Right ventricle myocardium inferior (tissue), 1 donor: ENCODE measurements around the gene UACA. TPM values are rescaled to one million over a fixed set of nuclear protein-coding genes. Genes with fewer than 3 reads are reported as not detected.
"Not testable (repeated sequence)": the region's sequence is repeated elsewhere in the genome, so short reads cannot be mapped to it uniquely, and the experiment has no call there.

Experiments used
- ATAC-seq: fragments of 200-7000 bp; cut with Tn5 transposase; one replicate; pipeline ENCODE4 v1.9.1; 2020; ENCODE audit warnings: mild to moderate bottlenecking, moderate library complexity
- DNase-seq: peaks from one replicate; pipeline ENCODE4 v3.0.0; 2021; ENCODE audit errors: missing footprints
- intact Hi-C: fragments of 100-400 bp; cut with DNase I; formaldehyde crosslinking; loops from one replicate; pipeline ENCODE4 v1.11.0; 2022
- total RNA-seq: library from RNA; stranded (reverse); fragmentation: NEBNext Ultra II Directional; extraction: Animal tissue kit (Norgen Biotek cat#: 25700); gene quantifications from one replicate; pipeline ENCODE4 v1.2.1, GENCODE V29; 2021
- donor health status: DM: no; HTN: yes; CAD: no; lungs with severe emphysema.

The UACA gene
- total RNA-seq, 1 donor from 2014 or later = 25.8 TPM

DNA sequence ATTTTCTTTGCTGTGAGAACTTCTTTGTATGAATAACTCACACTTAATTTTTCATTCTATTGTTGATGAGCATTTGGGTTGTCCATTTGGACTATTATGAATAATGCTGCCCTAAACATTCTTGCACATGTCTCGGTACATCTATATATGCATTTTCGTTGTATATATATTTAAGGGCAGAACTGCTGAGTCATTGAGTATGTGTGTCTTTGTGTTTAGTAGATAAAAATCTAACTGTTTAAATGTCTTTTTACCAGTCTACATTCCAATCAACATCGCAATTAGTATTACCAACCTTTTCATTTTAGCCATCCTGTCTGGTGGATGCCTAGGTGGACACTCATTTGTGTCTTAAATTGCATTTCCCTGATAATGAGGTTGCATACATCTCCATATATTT, 144.4 kb downstream of the UACA start:
- intact Hi-C loops = no loop called here
- no peak for DNase-seq
- ATAC-seq = no peak

DNA sequence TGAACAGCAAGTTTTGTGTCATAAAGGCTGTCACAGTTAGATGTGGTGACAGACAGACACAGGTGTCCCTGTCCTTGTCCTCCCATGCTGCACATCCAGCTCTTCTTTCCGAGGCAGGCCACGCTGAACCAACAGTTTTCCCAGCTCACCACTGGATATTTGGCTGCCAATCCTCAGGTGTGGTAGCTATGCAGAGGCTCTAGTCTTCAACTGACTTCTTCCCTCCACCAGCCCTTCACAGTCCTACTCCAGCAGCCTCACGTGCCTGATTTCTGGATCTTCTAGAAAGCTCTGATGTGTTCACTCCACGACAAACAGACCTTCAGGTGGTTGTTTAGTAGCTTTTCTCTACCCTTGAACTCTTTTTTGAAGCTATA, 145.5 kb downstream of the UACA start:
- intact Hi-C loops = no loop called here
- DNase-seq (no peak), ATAC-seq (no peak)

DNA sequence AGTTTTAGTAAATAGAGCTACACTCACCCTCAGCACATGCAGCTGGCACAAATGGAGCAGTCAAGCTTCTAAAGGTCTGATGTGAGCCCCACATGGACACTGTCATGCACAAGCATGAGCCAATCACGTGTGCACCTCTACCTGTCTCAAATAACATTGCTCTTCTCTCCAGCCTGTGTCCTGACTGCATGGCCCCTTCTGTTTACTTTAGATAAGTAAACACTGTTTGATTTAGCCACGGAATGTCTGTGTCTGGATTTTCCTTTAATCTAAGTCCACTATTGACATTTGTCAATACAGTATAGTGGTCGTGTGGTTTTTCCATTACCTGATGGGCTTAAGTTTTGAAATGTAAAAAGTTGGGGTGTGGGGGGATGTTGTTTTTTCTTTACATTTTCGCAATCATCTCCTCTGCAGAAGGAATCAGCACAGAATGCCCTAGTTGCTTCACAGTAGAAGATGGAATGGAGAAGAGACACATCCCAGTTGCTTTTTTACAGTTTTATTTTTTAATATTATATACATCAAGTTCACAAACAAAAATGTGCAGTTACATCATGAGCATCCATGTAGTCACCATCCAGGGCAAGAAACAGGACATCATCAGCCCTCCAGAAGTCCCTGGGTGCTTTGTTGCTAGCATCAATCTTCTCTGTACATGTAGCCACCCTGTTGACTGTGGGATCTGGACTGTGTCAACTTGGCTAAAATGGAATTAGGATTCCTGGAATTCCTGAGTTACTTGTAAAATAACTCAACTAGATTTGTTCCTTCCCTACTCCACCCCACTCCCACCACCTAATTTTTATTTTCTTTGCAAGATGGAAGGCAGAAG, 146.1 kb downstream of the UACA start:
- DNase-seq (no peak), ATAC-seq (no peak)
- intact Hi-C loops = no loop called here

DNA sequence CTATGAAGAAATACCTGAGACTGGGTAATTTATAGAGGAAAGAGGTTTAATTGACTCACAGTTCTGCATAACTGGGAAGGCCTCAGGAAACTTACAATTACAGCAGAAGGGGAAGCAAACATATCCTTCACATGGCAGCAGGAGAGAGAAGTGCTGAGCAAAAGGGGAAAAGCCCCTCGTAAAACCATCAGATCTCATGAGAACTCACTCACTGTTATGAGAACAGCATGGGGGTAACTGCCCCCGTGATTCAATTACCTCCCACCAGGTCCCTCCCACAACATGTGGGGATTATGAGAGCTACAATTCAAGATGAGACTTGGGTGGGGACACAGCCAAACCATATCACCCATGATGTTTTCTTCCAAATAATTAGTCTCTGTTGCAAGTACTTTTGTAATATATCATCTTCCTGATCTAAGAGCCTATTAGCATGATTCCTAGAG, 147.0 kb downstream of the UACA start:
- intact Hi-C loops, ATAC-seq, DNase-seq: not testable (repeated sequence)

DNA sequence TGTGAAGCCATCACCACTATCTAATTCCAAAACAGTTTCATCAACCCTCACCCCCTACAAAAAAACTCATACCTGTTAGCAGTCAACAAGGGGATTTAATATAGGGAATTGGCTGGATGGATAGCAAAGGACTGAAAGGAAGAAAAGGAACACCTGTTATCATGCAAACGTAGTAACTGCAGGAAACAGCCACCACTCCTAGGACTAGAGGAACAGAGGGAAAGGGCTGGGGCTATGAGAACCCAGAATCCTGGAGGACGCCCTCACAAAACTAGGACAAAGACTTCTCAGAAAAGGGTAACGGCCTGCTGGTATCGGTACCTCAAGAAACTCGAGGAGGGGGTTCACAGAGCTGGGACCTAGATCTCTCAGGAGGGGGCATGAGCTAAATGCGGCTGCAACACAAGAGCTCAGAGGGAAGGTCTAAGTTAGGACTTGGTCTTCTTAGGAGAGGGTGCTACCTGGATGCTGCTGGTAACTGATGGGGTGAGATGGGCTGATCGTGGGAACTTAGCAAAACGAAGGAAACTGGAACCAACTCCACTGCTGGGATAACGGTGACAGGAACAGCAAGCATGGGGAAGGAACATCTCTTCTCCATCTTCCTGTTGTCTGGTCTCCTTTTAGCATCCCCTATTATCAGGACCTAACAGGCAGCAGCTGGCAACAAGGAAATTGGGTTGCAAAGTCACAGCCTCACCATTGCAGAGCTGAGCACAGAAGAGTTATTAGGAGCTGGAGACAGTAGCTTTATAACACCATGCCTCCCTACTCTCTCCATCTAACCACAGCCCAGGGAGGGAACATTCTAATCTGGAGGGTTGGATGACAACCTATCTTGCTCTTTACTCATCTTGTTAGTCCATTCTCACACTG, 147.7 kb downstream of the UACA start:
- intact Hi-C loops = no loop called here
- ATAC-seq (no peak), DNase-seq (no peak)

DNA sequence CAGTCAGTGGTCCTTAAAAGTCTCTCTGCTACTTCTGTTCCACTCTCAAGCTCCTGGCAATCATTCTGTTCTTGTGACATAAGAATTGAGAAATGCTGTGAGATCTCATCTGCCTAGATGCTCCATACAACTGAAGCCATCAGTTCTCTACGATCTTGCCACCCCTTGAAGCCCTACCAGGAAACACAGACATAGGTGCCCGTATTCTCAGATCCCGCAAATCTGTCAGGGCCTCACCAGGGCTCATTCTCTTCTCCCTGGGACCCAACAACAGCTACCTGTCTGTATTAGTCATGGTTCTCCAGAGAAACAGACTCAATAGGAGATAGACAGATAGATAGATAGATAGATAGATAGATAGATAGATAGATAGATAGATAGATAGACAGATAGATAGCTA, 149.1 kb downstream of the UACA start:
- intact Hi-C loops = no loop called here
- DNase-seq = no peak
- no peak for ATAC-seq

DNA sequence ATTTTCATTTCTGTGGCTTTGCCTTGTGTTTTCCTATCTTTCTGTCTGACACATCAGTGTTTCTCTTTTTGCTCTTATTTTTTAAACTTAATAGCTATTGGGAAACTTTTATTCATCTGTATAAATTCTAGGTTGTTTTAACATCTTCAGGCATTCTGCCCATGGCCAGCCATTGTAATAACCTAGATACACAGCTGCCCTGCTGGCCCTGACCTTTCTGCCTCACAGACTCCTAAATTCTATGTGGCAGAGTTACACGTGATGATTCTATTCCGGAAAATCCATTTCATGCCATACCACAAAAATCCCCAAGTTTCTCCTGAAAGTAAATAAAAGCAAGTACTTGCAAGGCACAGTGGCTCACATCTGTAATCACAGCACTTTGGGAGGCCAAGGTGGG, 150.1 kb downstream of the UACA start:
- no peak for ATAC-seq
- DNase-seq = no peak
- intact Hi-C loops = no loop called here

DNA sequence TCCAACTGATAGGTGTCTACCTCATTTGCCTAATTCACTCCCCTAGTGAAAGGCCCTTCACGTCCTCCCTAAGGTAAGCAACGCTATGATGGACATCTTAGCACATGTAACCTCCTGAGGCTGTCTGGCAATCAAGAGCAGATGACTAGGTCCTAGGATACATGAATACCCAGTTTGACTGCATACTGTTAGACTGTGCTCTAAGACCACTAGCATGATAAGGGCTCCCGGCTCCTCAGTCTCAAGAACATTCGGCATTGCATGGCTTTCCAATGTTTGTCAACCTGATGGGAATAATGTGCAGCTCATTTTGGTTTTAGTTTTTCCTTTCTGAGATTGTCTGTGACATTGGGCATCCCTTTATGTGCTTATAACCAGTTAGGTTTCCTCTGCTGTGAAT, 152.1 kb downstream of the UACA start:
- DNase-seq = no peak
- intact Hi-C loops = no loop called here
- ATAC-seq = no peak

DNA sequence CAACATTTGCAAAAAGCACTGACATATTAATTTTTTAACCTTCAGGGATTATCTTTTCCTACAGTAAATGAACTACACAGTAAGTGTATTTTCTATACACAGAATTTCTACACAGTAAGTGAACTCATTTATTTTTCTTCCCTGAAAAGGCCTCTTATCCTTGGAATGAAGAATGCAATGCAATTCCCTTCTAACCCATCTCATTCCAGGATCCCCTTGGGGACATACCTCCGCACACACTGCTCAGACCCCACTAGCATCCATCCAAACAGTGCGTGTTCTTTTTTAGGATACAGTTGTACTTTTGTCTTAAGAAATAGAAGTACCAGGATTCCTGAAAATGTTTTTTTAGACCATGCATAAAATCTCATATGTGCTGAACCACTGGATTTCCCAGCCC, 152.8 kb downstream of the UACA start:
- no peak for DNase-seq
- ATAC-seq = no peak
- intact Hi-C loops = no loop called here

DNA sequence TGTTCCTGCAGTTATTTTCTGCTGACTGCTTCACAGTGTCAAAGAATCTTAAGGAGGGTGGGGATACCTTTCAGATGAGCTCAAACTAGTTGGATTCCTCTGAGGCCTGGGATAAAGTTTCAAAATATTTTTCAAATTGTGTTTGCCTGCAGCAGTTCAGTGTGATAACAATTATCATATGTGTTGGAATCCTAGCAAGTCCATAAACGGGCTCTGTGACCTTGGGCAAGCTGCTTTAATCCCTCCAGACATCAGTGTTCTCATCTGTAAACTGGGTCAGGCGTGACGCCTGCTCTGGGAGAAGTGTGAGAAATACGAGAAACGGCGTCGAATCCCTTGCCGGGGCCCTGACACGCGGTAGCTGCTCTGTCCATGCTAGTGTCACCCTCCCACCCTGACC, 153.5 kb downstream of the UACA start:
- ATAC-seq = no peak
- DNase-seq = no peak
- intact Hi-C loops = no loop called here

DNA sequence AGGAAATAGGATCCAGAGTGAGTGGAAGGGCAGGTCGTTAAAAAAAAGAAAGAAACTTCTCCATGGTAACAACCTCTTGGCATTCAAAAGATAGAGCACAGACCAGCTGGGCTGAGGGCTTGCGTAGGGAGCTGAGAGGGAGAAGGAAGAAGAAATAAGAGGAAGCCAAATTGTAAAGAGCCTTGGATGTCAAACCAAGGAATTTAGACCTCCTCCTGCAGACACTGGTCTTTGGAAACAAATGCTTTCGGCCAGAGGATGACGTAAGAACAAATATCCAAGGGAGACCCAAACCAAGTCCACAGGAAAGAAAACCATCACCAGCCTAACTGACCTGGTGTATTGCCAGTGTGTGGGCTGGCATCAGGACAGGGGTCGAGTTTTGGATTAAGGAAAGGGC, 155.2 kb downstream of the UACA start:
- ATAC-seq (peak; percentile 63), DNase-seq (no peak)
- intact Hi-C loops = no loop called here

DNA sequence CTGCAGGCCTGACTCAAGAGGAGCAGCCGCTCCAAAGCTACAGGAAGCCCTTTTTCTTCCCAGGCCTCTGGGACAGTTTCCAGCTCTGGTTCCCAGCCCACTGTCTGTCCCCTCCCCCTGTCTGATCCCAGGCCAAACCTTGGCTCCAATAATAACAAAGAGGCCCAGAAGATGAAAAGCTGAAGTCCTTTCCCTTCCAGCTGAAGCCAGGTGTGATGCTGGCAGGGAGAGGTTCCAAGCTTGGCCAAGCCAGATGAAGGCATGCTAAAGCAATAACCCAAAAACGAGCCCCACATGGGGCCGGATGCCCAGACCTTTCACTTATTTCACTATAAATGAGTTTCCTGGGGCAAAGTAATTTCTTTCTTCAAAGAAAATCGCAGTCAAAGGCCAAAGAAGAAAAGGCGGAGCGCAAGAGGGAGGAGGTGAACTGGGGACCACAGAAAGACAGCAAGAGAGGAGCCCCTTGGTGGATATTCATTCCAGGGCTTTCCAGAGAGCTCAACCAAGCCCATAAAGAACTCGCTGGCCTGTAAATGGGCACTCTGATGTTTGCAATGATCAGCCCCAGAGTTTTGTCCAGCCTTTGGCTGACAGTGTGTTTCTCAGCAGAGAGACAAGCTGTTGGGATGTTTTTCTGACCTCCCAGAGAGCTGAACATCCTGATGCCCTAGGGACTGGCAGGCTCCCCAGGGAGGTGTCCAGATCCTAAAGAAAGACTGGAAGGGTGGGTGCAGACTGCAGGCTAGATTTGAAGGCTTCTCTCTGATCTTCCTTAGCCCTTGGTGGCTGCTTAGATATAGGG, 157.6 kb downstream of the UACA start:
- DNase-seq (peak; percentile 65), ATAC-seq (peak; percentile 89)
- intact Hi-C loops = no loop called here

DNA sequence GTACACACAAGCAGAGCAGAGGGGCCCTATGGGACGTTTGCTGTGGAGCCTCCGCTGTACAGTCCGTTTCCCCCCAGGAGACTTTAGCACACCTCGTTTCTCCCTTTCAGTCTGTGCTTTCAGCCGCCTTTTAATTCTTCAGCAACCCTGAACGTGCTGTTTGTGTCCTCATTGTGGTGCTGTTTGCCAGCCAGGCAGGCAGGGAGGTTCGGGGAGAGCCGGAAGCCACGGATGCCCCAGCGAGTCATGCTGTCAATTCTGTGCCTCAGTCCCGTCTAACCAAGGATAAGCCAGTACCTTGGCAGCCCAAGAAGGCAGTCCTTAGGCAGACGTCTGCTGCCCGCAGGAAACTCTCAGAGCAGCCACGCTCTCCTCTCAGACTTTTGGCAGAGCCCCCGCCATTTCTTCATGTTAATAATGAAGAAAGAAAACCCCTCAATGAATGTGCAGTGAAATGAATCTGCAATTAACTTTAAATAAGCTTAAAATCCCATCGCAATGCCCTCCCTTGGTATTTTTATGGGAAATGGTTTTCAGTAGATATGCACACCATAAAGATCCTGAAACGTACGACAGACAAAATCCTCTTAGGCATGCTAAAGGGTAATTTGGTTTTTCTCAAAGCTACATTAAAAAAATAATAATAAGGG, 158.6 kb downstream of the UACA start:
- DNase-seq = no peak
- ATAC-seq = no peak
- intact Hi-C loops = no loop called here

Other genes starting within 250 kb of the UACA start
- 55.7 TPM for gene LARP6, start 90.6 kb upstream of the UACA start, total RNA-seq
- gene THAP10, start 128.9 kb upstream of the UACA start, total RNA-seq = 3.7 TPM
- 70.9 TPM for gene LRRC49, start 129.3 kb upstream of the UACA start, total RNA-seq